Ovary (tissue), 9 donors: ENCODE data around the gene ARPC1A. TPM values are rescaled to one million over a fixed set of nuclear protein-coding genes. Genes with fewer than 3 reads are reported as not detected.

Experiments
- DNase-seq, 5 donors: peaks; one replicate each; pipeline ENCODE4 v3.0.0-alpha.2; 2019 to 2020
- H3K27ac ChIP-seq, 2 donors: fragments of 200-600 bp; one replicate each; pipeline versions ENCODE4 v1.5.1 to v1.8.0; 2019 to 2022
- H3K27me3 ChIP-seq: fragments of 200-600 bp; one replicate; pipeline ENCODE4 v1.8.0; 2022
- H3K36me3 ChIP-seq: fragments of 200-600 bp; sonication (generic); one replicate; pipeline ENCODE4 v1.5.1; 2019
- H3K4me1 ChIP-seq: one replicate; pipeline ENCODE4 v1.8.1; 2013; ENCODE audit warnings: mild to moderate bottlenecking, moderate library complexity; ENCODE audit not compliant: insufficient read depth
- H3K4me3 ChIP-seq: fragments of 200-600 bp; sonication (generic); one replicate; pipeline ENCODE4 v1.5.1; 2017
- H3K9me3 ChIP-seq, 2 donors: fragments of 200-600 bp in 1 of 2; sonication (generic) in 1 of 2; one replicate each; pipeline versions ENCODE4 v1.5.1 to v1.8.1; 2013 to 2019; ENCODE audit warnings: mild to moderate bottlenecking in 1 of 2, moderate library complexity in 1 of 2
- CTCF ChIP-seq, 3 donors: fragments of 450-650 bp in 2 of 3; fragments of 200-600 bp in 1 of 3; IDR thresholded peaks; one replicate each; pipeline versions ENCODE4 v1.5.1 to v1.8.0; 2016 to 2022; ENCODE audit warnings: antibody characterized with exemption in 3 of 3, mild to moderate bottlenecking in 1 of 3
- EP300 ChIP-seq: sonication (generic); formaldehyde crosslinking; IDR thresholded peaks from one replicate; pipeline ENCODE4 v1.6.1; 2017; ENCODE audit warnings: antibody characterized with exemption
- POLR2A ChIP-seq: fragments of 450-650 bp; IDR thresholded peaks from one replicate; pipeline ENCODE4 v1.6.1; 2017; ENCODE audit warnings: antibody characterized with exemption, mild to moderate bottlenecking, moderate library complexity
- WGBS, 3 donors: extraction: QIAGEN DNeasy Blood & Tissue Kit in 1 of 3; methylation state at CpG; one replicate each; pipeline versions ENCODE4 v1.1.5 to v1.1.7; 2013 to 2017; 5-methylcytosine and 5-hydroxymethylcytosine counted together
- intact Hi-C, 4 donors: fragments of 100-400 bp; cut with DNase I; formaldehyde crosslinking; loops; one replicate each; pipeline versions ENCODE4 v1.11.0 to v1.15.1; 2022 to 2023
- polyA plus RNA-seq, 2 donors: library from polyadenylated mRNA; stranded (reverse); fragments of 200-250 nt in 1 of 2; fragments of 350-450 nt in 1 of 2; fragmentation: Illumina TruSeq in 1 of 2; extraction: RNeasy Lipid Tissue Mini Kit (QIAGEN cat#74804) in 1 of 2; gene quantifications; one replicate each; pipeline ENCODE4 v1.2.3, GENCODE V29; 2013 to 2014
- total RNA-seq, 7 donors: library from RNA; depleted of rRNA in 2 of 7; stranded (reverse); fragments of >200 nt in 2 of 7; fragmentation: NEBNext Ultra II Directional in 3 of 7; extraction: Animal tissue kit (Norgen Biotek cat#: 25700) in 3 of 7; gene quantifications; one replicate each; pipeline versions ENCODE4 v1.1.0 to v1.2.4, GENCODE V29; 2016 to 2023
- donor health status: DM: no; HTN: no; CAD: no; lungs with moderate emphysema.
- donor health status: DM: no; HTN: no; CAD: no.
- donor health status: Bipolar disorder and iron deficiency.
- donor health status: DM: yes; HTN: yes; CAD: no.
- donor health status: DM: no; HTN: no; CAD: no.
- donor health status: DM: yes; HTN: yes; CAD: no.

Gene ARPC1A
- total and polyA plus RNA-seq, 9 donors, result 83.7 to 138 (median 112) TPM

GRCh38 chr7:99365318-99366141 is 39.8 kb downstream of the ARPC1A start:
- Histone ChIP-seq H3K4me3 (no peak overlapping the region), H3K27me3 (no peaks in the 10 kb centered on the region), H3K4me1 (no peaks in the 10 kb centered on the region), H3K36me3 (no peaks in the 10 kb centered on the region), H3K27ac (no peak overlapping the region), H3K9me3 (no peaks in the 10 kb centered on the region)
- 82 to 83% (median 83%) methylated on average over 17 of the region's 17 CpGs for WGBS, 3 donors
- DNase-seq, result peak in 1 of 5 donors; percentile 25
- intact Hi-C loops, result no loop called here
- TF ChIP-seq POLR2A (no peak), EP300 (no peak), CTCF (IDR thresholded peaks at IDR 0.05) (no peak)

GRCh38 chr7:99366646-99367045 is 40.9 kb downstream of the ARPC1A start:
- no peak for DNase-seq
- intact Hi-C loops, result no loop called here
- Histone ChIP-seq H3K36me3 (no peaks in the 10 kb centered on the region), H3K4me3 (no peak overlapping the region), H3K27me3 (no peaks in the 10 kb centered on the region), H3K4me1 (no peaks in the 10 kb centered on the region), H3K9me3 (no peaks in the 10 kb centered on the region), H3K27ac (no peak overlapping the region)
- 81 to 83% (median 83%) methylated on average over 11 of the region's 11 CpGs for WGBS, 3 donors
- TF ChIP-seq EP300 (no peak), POLR2A (no peak), CTCF (IDR thresholded peaks at IDR 0.05) (no peak)

GRCh38 chr7:99368750-99369389 is 43.2 kb downstream of the ARPC1A start:
- 92 to 96% (median 95%) methylated on average over 13 of the region's 13 CpGs for WGBS, 3 donors
- H3K27me3 ChIP-seq, result no peaks in the 10 kb centered on the region
- H3K27ac ChIP-seq, result no peak overlapping the region
- H3K4me3 ChIP-seq, result no peak overlapping the region
- intact Hi-C loops, result no loop called here
- no peaks in the 10 kb centered on the region for H3K9me3 ChIP-seq
- peaks cover 4% of the 10 kb centered on the region for H3K4me1 ChIP-seq
- no peaks in the 10 kb centered on the region for H3K36me3 ChIP-seq
- TF ChIP-seq EP300 (no peak), CTCF (IDR thresholded peaks at IDR 0.05) (no peak), POLR2A (no peak)
- no peak for DNase-seq

GRCh38 chr7:99369767-99370391 is 44.2 kb downstream of the ARPC1A start:
- DNase-seq, result no peak
- Histone ChIP-seq H3K4me3 (no peak overlapping the region), H3K36me3 (no peaks in the 10 kb centered on the region), H3K27ac (no peak overlapping the region), H3K4me1 (peaks cover 4% of the 10 kb centered on the region), H3K9me3 (no peaks in the 10 kb centered on the region), H3K27me3 (no peaks in the 10 kb centered on the region)
- intact Hi-C loops, result no loop called here
- TF ChIP-seq EP300 (no peak), CTCF (IDR thresholded peaks at IDR 0.05) (no peak), POLR2A (no peak)
- 25 to 27% (median 26%) methylated on average over 9 of the region's 9 CpGs for WGBS, 3 donors
